T-helper 2 cell treated with Interferon-gamma antibody and Interleukin-4, amounts not matched to agents 5 μg/mL and 100 μg/mL, for 36 hours (primary cell): Measurements from ENCODE around the gene TGFBR3L.

Experiments
- DNase-seq: peaks from one replicate; pipeline ENCODE4 v3.0.0; 2021; ENCODE audit warnings: low spot score
- H3K27ac Mint-ChIP-seq: one replicate; pipeline ENCODE4 v1.8.0; 2021; ENCODE audit warnings: mild to moderate bottlenecking, mixed read lengths
- H3K27me3 Mint-ChIP-seq: one replicate; pipeline ENCODE4 v1.8.0; 2021; ENCODE audit warnings: low read depth, mixed read lengths
- H3K36me3 Mint-ChIP-seq: one replicate; pipeline ENCODE4 v1.8.0; 2021; ENCODE audit warnings: low read depth, mixed read lengths
- H3K4me1 Mint-ChIP-seq: one replicate; pipeline ENCODE4 v1.8.0; 2021; ENCODE audit warnings: low read depth, mixed read lengths
- H3K4me3 Mint-ChIP-seq: one replicate; pipeline ENCODE4 v1.8.0; 2022; ENCODE audit warnings: mild to moderate bottlenecking, moderate library complexity, mixed read lengths
- H3K9me3 Mint-ChIP-seq: one replicate; pipeline ENCODE4 v1.8.0; 2021; ENCODE audit warnings: mixed read lengths

Gene TGFBR3L

GRCh38 chr19:7873304-7874075 lies 41.1 kb upstream of the TGFBR3L start:
- Mint-ChIP-seq H3K36me3 (no peaks in the 10 kb centered on the region), H3K27ac (no peak overlapping the region), H3K4me3 (peak overlapping the region; percentile 61), H3K27me3 (peaks cover 46% of the 10 kb centered on the region), H3K9me3 (no peaks in the 10 kb centered on the region), H3K4me1 (peaks cover 15% of the 10 kb centered on the region)
- no peak for DNase-seq

DNA sequence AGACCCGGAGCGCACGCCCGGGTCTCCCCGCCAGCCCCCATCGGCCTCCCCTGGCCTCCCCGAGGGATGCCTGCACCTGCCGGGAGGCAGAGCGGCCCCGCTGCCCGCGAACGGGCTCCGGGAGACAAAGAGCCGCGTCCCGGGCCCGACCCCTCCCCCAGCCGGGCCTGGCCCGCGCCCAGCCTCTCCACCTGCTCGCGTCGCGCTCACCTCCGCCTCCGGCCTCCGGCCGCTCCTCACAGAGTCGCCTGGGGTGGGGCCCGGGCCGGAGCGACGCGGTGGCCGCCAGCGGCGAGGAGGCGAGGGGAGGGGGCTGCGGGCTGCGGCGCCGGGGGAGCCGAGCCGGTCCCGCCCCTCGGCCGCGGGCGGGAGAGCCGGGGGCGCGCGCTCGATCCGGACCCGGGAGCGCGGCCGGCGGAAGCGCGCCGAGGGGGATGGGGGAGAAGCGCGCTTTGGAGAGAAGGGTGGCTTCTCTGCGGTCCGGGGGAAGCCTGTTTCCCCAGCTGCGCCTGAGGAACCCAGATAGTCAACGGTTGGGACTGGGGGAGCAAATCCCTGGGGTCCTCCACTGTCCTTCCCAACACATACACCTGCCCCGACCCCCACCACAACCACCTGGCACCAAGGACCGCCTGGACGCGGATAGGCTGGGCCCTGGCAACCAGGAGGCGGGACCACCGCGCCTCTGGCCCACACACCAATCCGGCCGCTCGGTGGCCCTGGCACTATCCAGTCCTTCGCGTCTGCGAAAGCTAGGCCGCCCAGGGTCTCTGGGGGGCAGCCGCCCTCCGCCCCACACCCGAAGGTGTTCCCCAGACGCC lies 40.3 kb upstream of the TGFBR3L start, which contains the start of gene PRR36:
TSS of gene PRR36 (minus strand) at position 315 of the 821 bp plus-strand sequence. CDS start 701 bp downstream, outside the sequence.
- H3K4me1 Mint-ChIP-seq = peaks cover 11% of the 10 kb centered on the region
- H3K27me3 Mint-ChIP-seq = peaks cover 43% of the 10 kb centered on the region
- no peak for DNase-seq
- H3K4me3 Mint-ChIP-seq = peak within 1 kb of the TSS; percentile 61
- no peaks in the 10 kb centered on the region for H3K9me3 Mint-ChIP-seq
- H3K27ac Mint-ChIP-seq = no peak within 1 kb of the TSS
- no peaks in the 10 kb centered on the region for H3K36me3 Mint-ChIP-seq

DNA sequence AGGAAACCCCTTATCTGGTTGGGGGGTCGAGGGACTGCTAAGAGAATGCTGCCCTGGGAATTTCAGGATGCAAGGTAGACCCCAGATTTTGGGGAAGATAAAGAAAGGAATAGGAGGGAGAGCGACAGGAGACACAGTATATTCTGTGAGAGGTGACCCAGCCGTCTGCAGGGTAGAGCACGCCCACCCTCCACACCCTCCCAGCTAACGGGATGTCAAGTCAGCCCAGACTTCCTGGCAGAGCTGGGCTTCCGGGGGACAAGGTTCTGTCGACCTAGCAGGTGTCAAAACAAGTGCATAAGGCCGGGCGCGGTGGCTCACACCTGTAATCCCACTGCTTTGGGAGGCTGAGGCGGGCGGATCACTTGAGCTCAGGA lies 39.7 kb upstream of the TGFBR3L start:
- Mint-ChIP-seq H3K4me3 (no peak overlapping the region), H3K27me3 (peaks cover 43% of the 10 kb centered on the region), H3K36me3 (no peaks in the 10 kb centered on the region), H3K27ac (no peak overlapping the region), H3K9me3 (no peaks in the 10 kb centered on the region), H3K4me1 (peaks cover 11% of the 10 kb centered on the region)
- no peak for DNase-seq

DNA sequence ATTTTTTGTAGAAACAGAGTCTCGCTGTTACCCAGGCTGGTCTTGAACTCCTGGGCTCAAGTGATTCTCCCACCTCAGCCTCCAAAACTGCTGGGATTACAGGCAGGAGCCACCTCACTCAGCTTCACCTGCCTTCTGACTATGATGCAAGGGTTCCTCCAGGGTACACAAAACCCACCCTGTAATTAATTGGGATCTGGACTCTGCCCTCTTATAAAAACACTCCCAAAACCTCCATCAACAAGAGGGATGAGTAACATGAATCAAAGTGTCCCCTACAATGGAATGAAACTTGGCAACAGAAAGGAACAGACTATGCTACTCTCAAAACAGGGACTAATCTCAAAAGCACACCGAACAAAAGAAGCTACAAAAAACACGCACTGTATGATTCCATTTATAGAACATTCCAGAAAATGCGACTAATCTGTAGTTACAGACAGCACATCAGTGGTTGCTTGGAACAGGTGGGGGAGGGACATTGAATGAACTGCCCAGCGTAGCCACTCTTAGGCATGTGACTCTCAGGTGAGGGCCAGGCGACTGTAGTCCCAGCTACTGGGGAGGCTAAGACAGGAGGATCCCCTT lies 37.3 kb upstream of the TGFBR3L start:
- peaks cover 31% of the 10 kb centered on the region for H3K27me3 Mint-ChIP-seq
- no peaks in the 10 kb centered on the region for H3K4me1 Mint-ChIP-seq
- H3K4me3 Mint-ChIP-seq = no peak overlapping the region
- DNase-seq = no peak
- no peaks in the 10 kb centered on the region for H3K9me3 Mint-ChIP-seq
- H3K27ac Mint-ChIP-seq = no peak overlapping the region
- no peaks in the 10 kb centered on the region for H3K36me3 Mint-ChIP-seq

- no peak for DNase-seq
- Mint-ChIP-seq H3K4me1 (no peaks in the 10 kb centered on the region), H3K27me3 (peaks cover 23% of the 10 kb centered on the region), H3K27ac (no peak overlapping the region), H3K9me3 (no peaks in the 10 kb centered on the region), H3K4me3 (no peak overlapping the region), H3K36me3 (no peaks in the 10 kb centered on the region)
Observed at GRCh38 chr19:7879111-7879807, 35.4 kb upstream of the TGFBR3L start.

DNA sequence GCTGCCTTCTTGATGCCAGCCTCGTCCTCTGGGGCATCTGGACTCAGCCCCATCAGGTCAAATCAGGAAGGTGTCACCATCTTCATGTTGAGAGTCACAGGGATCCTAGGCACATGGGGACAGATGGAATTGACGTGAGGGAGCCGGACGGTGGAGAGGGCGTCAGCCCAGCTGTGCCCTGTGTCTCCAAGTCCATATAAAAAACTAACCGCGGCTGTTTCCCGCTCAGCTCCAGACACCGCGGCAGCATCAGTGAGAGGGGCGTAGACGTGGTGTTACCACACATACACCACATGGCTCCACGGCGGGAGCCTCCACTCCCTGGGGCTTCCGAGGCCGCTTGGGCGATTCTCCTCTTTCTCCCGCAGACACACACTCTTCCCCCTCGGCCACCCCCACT lies 34.8 kb upstream of the TGFBR3L start:
- H3K4me1 Mint-ChIP-seq = no peaks in the 10 kb centered on the region
- H3K27me3 Mint-ChIP-seq = peaks cover 18% of the 10 kb centered on the region
- H3K4me3 Mint-ChIP-seq = no peak overlapping the region
- no peak for DNase-seq
- H3K36me3 Mint-ChIP-seq = no peaks in the 10 kb centered on the region
- H3K27ac Mint-ChIP-seq = no peak overlapping the region
- no peaks in the 10 kb centered on the region for H3K9me3 Mint-ChIP-seq

DNA sequence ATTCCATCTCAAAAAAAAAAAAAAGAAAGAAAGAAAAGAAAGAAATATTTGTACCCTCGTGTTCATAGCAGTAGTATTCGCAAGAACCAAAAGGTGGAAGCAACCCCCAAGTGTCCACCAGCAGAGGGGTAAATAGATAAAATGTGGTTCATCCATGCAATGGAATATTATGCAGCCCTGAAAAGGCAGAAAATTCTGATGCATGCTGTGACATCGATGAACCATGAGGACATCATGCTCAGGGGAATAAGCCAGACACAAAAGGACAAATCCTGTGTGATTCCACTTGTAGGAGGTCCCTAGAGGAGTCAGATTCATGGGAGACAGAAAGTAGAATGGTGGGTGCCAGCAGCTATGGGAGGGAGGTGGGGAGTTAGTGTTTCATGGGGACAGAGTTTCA lies 32.7 kb upstream of the TGFBR3L start:
- H3K4me3 Mint-ChIP-seq = no peak overlapping the region
- H3K4me1 Mint-ChIP-seq = no peaks in the 10 kb centered on the region
- no peak for DNase-seq
- peaks cover 3% of the 10 kb centered on the region for H3K27me3 Mint-ChIP-seq
- H3K36me3 Mint-ChIP-seq = no peaks in the 10 kb centered on the region
- H3K9me3 Mint-ChIP-seq = no peaks in the 10 kb centered on the region
- H3K27ac Mint-ChIP-seq = no peak overlapping the region

- Mint-ChIP-seq H3K27me3 (peaks cover 5% of the 10 kb centered on the region), H3K36me3 (no peaks in the 10 kb centered on the region), H3K27ac (no peak overlapping the region), H3K4me3 (no peak overlapping the region), H3K9me3 (no peaks in the 10 kb centered on the region), H3K4me1 (no peaks in the 10 kb centered on the region)
- no peak for DNase-seq
Observed at GRCh38 chr19:7883105-7883504, 31.5 kb upstream of the TGFBR3L start.

DNA sequence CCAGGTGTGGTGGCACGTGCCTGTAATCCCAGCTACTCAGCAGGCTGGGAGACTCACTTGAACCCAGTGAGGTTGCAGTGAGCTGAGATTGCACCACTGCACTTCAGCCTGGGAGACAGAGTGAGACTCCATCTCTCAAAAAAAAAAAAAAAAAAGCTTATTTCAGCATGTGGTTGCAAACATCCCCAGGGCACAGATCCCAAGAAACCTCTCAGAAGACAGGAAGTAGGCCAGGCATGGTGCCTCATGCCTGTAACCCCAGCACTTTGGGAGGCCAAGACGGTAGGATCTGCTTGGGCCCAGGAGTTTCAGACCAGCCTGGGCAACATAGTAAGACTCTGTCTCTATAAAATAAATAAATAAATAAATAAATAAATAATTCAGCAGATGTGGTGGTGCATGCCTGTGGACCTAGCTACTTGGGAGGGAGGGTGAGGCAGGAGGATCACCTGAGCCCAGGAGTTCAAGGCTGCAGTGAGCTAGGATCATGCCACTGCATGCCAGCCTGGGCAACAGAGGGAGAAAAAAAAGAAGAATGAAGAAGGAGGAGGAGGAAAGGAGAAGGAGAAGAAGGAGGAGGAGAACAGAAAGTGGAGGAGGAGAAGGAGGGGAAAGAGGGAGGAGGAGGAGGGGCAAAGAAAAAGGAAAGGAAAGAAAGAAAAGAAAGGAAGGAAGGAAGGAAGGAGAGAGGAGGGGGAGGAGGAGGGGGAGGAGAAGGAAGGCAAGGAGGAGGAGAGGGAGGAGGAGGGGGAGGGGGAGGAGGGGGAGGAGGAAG lies 30.6 kb upstream of the TGFBR3L start:
- Mint-ChIP-seq H3K36me3 (no peaks in the 10 kb centered on the region), H3K9me3 (no peaks in the 10 kb centered on the region), H3K27me3 (peaks cover 9% of the 10 kb centered on the region), H3K4me3 (no peak overlapping the region), H3K27ac (no peak overlapping the region), H3K4me1 (no peaks in the 10 kb centered on the region)
- no peak for DNase-seq

DNA sequence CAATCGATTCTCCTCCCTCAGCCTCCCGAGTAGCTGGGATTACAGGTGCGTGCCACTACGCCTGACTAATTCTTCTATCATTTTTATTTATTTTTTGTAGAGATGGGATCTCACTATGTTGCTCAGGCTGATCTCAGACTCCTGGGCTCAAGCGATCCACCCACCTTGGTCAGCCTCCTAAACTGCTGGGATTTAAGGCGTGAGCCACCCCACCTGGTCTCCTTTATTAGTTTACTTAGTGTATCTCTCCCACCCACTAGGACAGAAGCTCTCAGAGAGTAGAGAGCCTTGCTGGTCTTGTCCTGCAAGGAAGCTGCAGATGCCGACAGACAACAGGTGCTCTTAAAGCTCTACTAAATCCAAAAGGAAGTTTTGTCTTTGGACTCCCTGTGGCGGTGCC lies 28.8 kb upstream of the TGFBR3L start:
- no peaks in the 10 kb centered on the region for H3K4me1 Mint-ChIP-seq
- H3K27ac Mint-ChIP-seq = no peak overlapping the region
- no peaks in the 10 kb centered on the region for H3K36me3 Mint-ChIP-seq
- H3K27me3 Mint-ChIP-seq = peaks cover 9% of the 10 kb centered on the region
- no peaks in the 10 kb centered on the region for H3K9me3 Mint-ChIP-seq
- DNase-seq = no peak
- H3K4me3 Mint-ChIP-seq = no peak overlapping the region

DNA sequence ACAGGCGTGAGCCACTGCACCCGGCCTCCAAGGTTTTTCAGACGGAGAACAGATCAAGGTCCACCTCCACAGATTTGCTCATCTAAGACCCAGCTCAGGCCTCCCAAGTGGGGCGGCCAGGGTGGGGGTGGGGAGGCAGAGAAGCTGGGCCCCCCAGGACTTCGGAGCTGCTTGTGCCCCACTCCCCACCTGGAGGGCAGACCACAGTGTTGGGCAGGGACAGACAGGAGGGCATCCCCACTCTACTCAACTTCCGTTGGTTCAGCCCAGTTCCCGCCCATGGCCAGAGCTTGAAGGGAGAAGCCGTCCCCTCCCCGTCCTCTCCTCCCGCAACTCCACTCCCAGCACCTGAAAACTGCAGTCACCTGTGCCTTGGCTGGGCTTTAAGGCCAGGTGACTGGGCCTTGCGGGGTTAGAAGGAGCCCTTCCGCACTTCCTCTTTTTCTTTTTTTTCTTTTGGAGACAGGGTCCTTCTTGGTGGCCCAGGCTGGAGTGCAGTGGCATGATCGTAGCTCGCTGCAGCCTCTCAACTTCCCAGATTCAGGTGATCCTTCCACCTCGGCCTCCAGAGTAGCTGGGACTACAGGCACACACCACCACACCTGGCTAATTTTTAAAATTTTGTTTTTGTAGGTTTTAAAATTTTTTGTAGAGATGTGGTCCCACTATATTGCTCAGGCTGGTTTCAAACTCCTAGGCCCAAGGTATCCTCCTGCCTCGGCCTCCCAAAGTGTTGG lies 27.1 kb upstream of the TGFBR3L start:
- peaks cover 9% of the 10 kb centered on the region for H3K27me3 Mint-ChIP-seq
- H3K4me1 Mint-ChIP-seq = no peaks in the 10 kb centered on the region
- no peak overlapping the region for H3K27ac Mint-ChIP-seq
- H3K4me3 Mint-ChIP-seq = no peak overlapping the region
- no peaks in the 10 kb centered on the region for H3K9me3 Mint-ChIP-seq
- DNase-seq = no peak
- H3K36me3 Mint-ChIP-seq = no peaks in the 10 kb centered on the region

DNA sequence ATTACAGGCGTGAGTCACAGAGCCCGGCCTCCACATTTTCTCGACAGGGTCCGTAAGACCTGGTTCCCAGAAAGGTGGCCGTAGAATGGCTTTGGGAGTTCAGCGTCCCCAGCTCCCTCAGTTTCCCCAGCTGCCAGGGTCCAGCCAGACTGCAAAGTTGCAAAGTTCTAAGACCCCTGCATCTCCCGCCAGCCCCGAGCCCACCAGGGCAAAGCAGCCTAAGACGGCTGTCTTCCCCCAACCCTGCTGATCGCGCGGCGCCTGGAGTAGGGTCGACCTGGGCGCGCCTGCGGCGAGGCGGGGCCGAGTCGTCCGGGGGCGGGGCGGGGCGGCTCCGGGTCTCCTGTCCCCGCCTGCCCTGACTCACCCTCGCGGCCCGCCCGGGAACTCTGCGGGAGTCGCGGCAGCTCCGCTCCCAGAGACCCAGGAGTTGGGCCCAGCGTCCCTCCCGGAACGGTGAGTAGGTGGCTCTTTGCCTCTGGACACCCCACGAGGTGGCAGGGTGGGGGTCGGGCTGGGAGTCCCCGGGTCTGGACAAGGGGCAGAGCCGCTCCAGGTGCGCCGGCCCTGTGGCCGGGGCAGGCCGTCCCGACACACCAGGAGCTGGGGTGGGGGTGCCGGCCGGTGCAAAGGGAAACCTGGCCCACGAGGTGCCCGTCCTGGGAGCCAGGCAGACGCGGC lies 26.3 kb upstream of the TGFBR3L start, which contains the start of gene LRRC8E:
TSS of gene LRRC8E (plus strand) at position 366 of the 681 bp plus-strand sequence. CDS start 7,094 bp downstream, outside the sequence.
- Mint-ChIP-seq H3K27ac (no peak within 1 kb of the TSS), H3K4me3 (no peak within 1 kb of the TSS), H3K36me3 (no peaks in the 10 kb centered on the region), H3K9me3 (no peaks in the 10 kb centered on the region), H3K4me1 (no peaks in the 10 kb centered on the region), H3K27me3 (peaks cover 9% of the 10 kb centered on the region)
- DNase-seq = peak; percentile 39
